NCI-H82 treated with DMSO at 0.1 percent for 48 hours (cell line): ENCODE data around the gene ANO1.

Experiments used
- DNase-seq: peaks from one replicate; lab custom pipeline; 2025; ENCODE audit not compliant: unreplicated experiment; lab: John Stamatoyannopoulos, UW

Gene ANO1

DNA sequence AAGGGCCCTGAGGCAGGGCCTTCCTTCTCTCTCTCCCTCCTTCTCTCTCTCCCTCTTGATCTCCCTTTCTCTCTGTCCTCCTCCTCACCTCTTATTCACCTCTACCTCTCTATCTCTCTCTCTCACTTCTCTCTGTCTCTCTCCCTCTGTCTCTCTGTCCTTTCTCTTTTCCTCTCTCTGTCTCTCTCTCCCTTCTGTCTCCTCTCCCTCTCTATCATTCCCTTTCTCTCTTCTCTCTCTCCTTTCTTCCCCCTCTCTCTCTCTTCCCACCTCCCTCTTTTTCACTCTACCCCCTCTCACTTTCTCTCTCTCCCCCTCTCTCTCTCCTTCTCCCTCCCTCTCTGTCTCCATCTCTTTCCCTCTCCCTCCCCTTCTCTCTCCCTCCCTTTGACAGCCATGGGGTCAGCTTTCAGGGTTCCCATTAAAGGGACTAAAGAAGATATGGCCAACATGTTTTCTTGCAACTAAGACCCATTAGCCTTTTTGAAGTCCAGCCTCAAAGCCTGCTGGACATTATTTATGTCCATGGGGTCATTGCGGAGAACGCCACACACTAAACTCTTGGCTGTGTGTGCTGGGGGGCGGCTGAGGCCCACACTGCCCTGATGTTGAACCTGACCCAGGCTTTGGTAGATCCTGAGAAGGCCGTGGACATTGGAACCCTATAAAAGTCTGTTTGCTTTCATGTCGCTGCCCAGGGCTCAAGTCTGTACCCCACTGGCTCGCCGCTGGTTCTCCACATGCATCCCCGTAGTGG lies 15.0 kb downstream of the ANO1 start:
- no peak for DNase-seq

DNA sequence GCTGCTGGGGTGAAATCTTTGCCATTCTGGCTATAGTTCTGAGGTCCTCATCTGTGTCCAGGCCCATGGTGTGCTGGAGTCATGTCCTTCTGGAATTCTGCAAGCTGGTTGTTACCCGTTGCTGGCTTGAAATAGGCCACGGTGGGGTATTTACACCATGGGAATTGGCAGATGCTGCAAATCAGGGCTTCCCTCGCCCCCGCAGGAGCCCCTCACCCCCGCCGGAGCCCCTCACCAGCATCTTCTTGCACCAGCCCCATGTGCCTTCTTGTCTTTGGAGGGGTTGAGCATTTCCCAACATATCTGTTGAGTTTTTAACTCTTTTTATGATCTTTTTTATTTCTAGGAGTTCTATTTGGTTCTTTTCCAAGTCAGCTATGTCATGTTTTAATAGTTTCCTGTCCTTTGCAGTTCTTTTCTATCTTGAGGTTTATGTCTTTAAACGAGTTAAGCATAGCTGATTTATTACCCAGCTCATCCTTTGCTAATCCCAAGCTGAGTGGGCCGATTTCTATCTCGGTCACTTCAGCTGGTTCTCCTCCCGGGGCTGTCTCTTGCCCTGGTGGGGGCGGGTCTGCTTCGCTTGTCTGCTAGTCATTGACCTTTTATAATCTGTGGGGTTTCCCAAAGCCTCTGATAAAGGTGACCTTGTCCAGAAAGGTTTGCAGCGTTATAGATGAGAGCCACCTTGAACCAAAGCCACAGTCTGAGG lies 17.6 kb downstream of the ANO1 start:
- DNase-seq: no peak

- no peak for DNase-seq
These were observed 19.9 kb downstream of the ANO1 start for GRCh38 chr11:70097783-70098563.

DNA sequence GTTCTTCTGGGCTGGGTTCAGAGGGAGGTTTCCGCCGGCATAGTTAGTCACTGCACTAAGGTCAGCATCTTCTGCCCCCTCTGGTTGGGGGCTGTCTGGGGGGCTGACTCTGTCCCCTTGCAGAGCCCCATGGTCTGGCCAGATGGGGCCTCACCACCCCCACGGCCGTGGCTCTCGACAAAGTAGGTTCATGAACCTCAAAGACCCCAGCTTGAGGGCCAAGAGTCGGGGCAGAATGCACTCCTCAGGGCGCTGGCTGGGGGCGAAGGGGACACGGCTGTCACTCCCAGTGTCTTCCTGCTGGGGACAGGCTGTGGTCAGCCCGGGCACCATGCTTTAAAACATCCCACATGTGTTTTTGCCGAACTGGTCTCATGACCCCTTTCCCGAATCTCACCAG lies 20.8 kb downstream of the ANO1 start:
- no peak for DNase-seq

GRCh38 chr11:70099578-70100279 lies 21.6 kb downstream of the ANO1 start:
- no peak for DNase-seq

- no peak for DNase-seq
These were observed 22.1 kb downstream of the ANO1 start for GRCh38 chr11:70100280-70100603.

DNA sequence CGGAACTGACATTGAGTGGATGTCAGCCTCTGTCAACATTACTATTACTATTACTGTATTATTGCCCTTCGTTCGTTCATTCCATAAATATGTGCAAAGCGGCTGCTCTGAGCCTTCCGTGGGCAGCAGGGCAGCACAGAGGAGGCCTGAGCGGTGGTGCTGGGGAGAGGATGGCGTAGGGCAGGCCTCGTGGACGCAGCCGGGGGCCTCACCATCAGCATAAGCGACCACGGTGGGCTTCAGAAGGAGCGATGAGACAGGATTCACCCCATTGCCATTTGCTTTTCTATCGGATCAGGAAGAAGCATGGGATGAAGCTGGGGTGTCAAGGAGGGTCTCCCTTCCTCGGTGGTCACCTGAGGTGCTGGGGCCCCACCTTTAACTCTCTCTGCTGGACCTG lies 22.7 kb downstream of the ANO1 start:
- DNase-seq: no peak

GRCh38 chr11:70103256-70103975 lies 25.3 kb downstream of the ANO1 start:
- DNase-seq: no peak

DNA sequence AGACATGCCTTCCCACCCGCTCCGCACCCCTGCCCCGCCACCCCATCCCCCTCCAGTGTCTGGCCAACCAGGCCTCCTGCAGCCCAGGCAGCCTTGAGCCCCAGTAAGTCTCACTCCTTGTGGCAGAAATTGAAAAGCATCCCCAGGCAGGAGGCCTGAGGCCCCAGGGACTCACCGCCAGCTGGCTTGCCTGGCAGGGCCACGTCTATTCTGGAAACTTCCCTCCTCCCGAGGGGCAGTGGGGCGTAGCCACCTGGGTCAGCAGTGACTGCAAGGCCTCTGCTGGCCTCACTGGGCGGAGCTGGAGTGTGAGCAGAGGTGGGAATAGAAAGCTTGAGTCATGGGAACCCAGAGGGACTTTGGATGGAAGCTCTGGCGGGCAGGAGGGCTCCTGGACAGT lies 26.3 kb downstream of the ANO1 start:
- DNase-seq: no peak

- DNase-seq: no peak
These were observed 26.8 kb downstream of the ANO1 start for GRCh38 chr11:70104961-70105360.

GRCh38 chr11:70105369-70105754 lies 27.2 kb downstream of the ANO1 start:
- DNase-seq: no peak

- DNase-seq: no peak
These were observed 27.8 kb downstream of the ANO1 start for GRCh38 chr11:70105755-70106571.

DNA sequence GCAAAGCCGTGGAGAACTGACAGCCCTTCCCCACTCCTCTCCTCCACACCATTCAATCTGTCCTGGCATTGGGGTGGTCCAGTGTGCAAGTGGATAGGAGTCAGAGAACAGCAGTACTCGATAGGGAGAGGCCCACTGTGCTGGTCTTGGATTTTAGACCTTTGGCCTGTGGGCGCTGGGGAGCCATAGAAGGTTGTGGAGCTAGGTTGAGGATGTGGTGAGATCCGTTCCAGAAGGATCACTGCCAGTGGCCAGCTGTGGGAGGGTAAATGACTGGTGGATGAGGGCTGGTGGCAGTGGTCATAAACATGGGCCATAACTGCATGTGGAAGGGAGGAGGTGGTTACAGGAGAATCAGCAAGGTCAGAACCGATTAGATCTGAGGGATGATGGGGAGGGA lies 28.6 kb downstream of the ANO1 start:
- DNase-seq: no peak

DNA sequence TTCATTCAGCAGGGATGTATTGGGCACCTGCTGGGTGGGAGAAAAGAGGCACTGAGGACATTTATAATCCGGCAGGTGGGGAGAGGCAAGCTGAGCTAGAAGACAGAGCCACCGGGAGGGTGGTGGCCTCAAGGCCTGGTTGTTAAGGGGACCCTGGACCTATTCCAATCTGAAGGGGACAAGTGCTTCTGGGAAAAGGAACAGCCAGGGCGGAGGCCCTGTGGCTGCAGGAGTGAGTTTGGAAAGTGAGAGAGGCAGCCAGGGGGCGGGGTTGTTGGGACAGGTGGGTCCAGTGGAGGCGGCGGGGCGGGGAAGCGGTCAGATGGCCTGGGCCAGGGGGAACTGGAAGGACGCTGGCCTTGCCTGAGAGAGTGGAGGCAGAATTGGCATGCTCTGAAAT lies 29.1 kb downstream of the ANO1 start:
- no peak for DNase-seq

- DNase-seq: no peak
These were observed 29.6 kb downstream of the ANO1 start for GRCh38 chr11:70107756-70108155.

GRCh38 chr11:70108250-70108649 lies 30.1 kb downstream of the ANO1 start:
- no peak for DNase-seq

- DNase-seq: no peak
These were observed 30.9 kb downstream of the ANO1 start for GRCh38 chr11:70109006-70109405.

- no peak for DNase-seq
These were observed 31.8 kb downstream of the ANO1 start for GRCh38 chr11:70109903-70110302.

DNA sequence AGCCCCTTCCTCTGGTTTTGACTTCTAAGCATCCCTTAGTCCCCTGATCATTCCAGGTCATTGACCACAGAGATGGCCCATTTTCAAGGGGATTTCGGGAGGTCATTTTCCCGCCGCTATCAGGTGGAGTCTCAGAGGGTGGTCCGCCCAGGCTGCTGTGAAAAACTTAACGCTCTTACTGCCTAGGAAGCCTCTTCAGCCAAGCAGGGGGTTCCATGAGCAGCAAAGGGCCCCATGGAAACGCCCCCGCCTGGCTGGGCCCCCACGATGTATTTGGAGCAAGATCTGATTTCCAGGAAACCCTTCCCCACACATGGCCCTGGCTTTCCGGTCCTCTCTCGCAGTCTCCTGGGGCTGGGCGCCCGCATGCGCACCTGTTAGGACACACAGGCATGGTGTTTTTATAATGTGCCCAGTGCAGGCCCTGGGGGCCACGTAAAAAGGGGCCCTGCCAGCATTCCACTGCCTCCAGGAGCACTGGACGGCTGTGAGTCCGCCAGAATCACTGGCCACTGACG lies 32.5 kb downstream of the ANO1 start:
- DNase-seq: no peak
